GM12878 (cell line): Measurements from ENCODE around the gene GMDS.

Experiments used
- ELK1 ChIP-seq: IDR thresholded peaks from 2 replicates; pipeline ENCODE4 v1.6.1; 2012; ENCODE audit warnings: low read depth, low read length, improper control_type of control experiment
- EP300 ChIP-seq, 2 experiments: fragments of 150-350 bp in 1 of 2; IDR thresholded peaks; 2 replicates each; pipeline ENCODE4 v1.6.1; 2011 to 2012; ENCODE audit warnings: low read depth in 2 of 2, low read length in 2 of 2, borderline replicate concordance in 1 of 2, improper control_type of control experiment in 1 of 2, inconsistent platforms in 1 of 2; ENCODE audit not compliant: control insufficient read depth in 1 of 2
- LARP7 ChIP-seq: fragments of 450-650 bp; IDR thresholded peaks from 2 replicates; pipeline ENCODE4 v1.6.1; 2017; ENCODE audit warnings: mild to moderate bottlenecking
- MAX ChIP-seq: IDR thresholded peaks from 2 replicates; pipeline ENCODE4 v1.6.1; 2012; ENCODE audit warnings: low read depth, low read length, improper control_type of control experiment
- POLR2A ChIP-seq: IDR thresholded peaks from 2 replicates; pipeline ENCODE4 v1.6.1; 2011; ENCODE audit warnings: low read depth, mild to moderate bottlenecking, low read length
- POLR2AphosphoS5 ChIP-seq: IDR thresholded peaks from 2 replicates; pipeline ENCODE4 v1.6.1; 2011; ENCODE audit warnings: mild to moderate bottlenecking, low read length, inconsistent platforms
- TCF7 ChIP-seq: IDR thresholded peaks from 2 replicates; pipeline ENCODE4 v1.6.1; 2014; ENCODE audit warnings: antibody characterized with exemption, borderline replicate concordance
- TF ChIP-seq, protein P1 (sequence below): IDR thresholded peaks from 2 replicates; pipeline ENCODE4 v1.6.1; 2012; ENCODE audit warnings: mild to moderate bottlenecking, low read depth, low read length

DNA sequence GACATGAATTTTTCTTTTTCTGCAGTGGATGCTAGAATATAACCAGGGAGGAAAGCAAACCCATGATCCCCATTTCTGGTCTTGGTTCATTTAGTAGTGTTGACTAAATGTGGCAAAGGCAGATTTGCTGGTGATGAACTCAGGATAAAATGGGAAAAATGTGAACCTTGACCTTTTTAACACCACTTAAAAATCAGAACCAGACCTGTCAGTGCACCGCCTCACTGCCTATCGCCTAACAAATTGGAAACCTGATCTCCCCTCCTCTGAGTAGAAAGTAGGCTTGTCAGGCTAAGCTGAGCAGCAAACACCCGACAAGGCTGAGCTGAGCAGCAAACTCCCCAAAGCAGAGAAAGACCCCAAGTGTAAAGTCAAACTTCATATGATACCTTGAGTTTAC, 380.9 kb downstream of the GMDS start:
- no peak for TF ChIP-seq POLR2A
- no peak for TF ChIP-seq EP300 (IDR thresholded peaks at IDR 0.05; ENCODE audit: borderline replicate concordance in 1 of 2, control insufficient read depth in 1 of 2, low read depth in 2 of 2, low read length in 2 of 2)
- no peak for TF ChIP-seq POLR2AphosphoS5
- TF ChIP-seq, protein P1, sequence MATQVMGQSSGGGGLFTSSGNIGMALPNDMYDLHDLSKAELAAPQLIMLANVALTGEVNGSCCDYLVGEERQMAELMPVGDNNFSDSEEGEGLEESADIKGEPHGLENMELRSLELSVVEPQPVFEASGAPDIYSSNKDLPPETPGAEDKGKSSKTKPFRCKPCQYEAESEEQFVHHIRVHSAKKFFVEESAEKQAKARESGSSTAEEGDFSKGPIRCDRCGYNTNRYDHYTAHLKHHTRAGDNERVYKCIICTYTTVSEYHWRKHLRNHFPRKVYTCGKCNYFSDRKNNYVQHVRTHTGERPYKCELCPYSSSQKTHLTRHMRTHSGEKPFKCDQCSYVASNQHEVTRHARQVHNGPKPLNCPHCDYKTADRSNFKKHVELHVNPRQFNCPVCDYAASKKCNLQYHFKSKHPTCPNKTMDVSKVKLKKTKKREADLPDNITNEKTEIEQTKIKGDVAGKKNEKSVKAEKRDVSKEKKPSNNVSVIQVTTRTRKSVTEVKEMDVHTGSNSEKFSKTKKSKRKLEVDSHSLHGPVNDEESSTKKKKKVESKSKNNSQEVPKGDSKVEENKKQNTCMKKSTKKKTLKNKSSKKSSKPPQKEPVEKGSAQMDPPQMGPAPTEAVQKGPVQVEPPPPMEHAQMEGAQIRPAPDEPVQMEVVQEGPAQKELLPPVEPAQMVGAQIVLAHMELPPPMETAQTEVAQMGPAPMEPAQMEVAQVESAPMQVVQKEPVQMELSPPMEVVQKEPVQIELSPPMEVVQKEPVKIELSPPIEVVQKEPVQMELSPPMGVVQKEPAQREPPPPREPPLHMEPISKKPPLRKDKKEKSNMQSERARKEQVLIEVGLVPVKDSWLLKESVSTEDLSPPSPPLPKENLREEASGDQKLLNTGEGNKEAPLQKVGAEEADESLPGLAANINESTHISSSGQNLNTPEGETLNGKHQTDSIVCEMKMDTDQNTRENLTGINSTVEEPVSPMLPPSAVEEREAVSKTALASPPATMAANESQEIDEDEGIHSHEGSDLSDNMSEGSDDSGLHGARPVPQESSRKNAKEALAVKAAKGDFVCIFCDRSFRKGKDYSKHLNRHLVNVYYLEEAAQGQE = no peak
- no peak for TF ChIP-seq LARP7
- no peak for TF ChIP-seq TCF7
- no peak for TF ChIP-seq MAX
- TF ChIP-seq ELK1 = no peak
